Brain microvascular endothelial cell (primary cell): ENCODE measurements around the gene CNTNAP2.

Experiments
- DNase-seq: peaks from one replicate; pipeline ENCODE4 v3.0.0-alpha.2; 2020
- H3K27ac ChIP-seq: fragments of 250-450 bp; sonication (Bioruptor Pico); 2 replicates; pipeline ENCODE4 v1.5.1; 2020; ENCODE audit warnings: mild to moderate bottlenecking, moderate library complexity
- H3K27me3 ChIP-seq: fragments of 250-450 bp; sonication (Bioruptor Pico); replicated peaks from 2 replicates; pipeline ENCODE4 v1.5.1; 2020; ENCODE audit warnings: mild to moderate bottlenecking
- H3K36me3 ChIP-seq: fragments of 250-450 bp; sonication (Bioruptor Pico); replicated peaks from 2 replicates; pipeline ENCODE4 v1.5.1; 2020; ENCODE audit warnings: mild to moderate bottlenecking
- H3K4me3 ChIP-seq: 2 replicates; pipeline ENCODE4 v1.5.1; 2011; ENCODE audit warnings: low read depth, mild to moderate bottlenecking, control low read depth, low read length, moderate library complexity
- CTCF ChIP-seq: IDR thresholded peaks from 2 replicates; pipeline ENCODE4 v1.5.1; 2011; ENCODE audit warnings: low read depth, mild to moderate bottlenecking, moderate library complexity, low read length, control low read depth, inconsistent platforms; ENCODE audit errors: missing control alignments
- in situ Hi-C: cut with HindIII; loops from 2 replicates; pipeline ENCODE4 v1.10.0; 2017; ENCODE audit warnings: low sequenced_read_pairs, low pct_ligation_motif_present

CNTNAP2 gene

GRCh38 chr7:148022832-148023231, 1906.2 kb downstream of the CNTNAP2 start:
- no peak overlapping the region for H3K4me3 ChIP-seq
- in situ Hi-C loops: no loop called here
- H3K27me3 ChIP-seq: no peaks in the 10 kb centered on the region
- TF ChIP-seq CTCF: no peak
- no peaks in the 10 kb centered on the region for H3K36me3 ChIP-seq
- no peak for DNase-seq
- no peak overlapping the region for H3K27ac ChIP-seq

- Histone ChIP-seq H3K4me3 (no peak overlapping the region), H3K27ac (no peak overlapping the region), H3K36me3 (no peaks in the 10 kb centered on the region), H3K27me3 (no peaks in the 10 kb centered on the region)
- TF ChIP-seq CTCF: no peak
- in situ Hi-C loops: no loop called here
- DNase-seq: no peak
Measured at GRCh38 chr7:148026713-148027112, 1910.1 kb downstream of the CNTNAP2 start.

- no peak for TF ChIP-seq CTCF
- Histone ChIP-seq H3K36me3 (no peaks in the 10 kb centered on the region), H3K27ac (no peak overlapping the region), H3K27me3 (no peaks in the 10 kb centered on the region), H3K4me3 (no peak overlapping the region)
- in situ Hi-C loops: no loop called here
- DNase-seq: no peak
Measured at GRCh38 chr7:148028165-148028564, 1911.6 kb downstream of the CNTNAP2 start.

- H3K27ac ChIP-seq: no peak overlapping the region
- no peaks in the 10 kb centered on the region for H3K27me3 ChIP-seq
- H3K4me3 ChIP-seq: no peak overlapping the region
- in situ Hi-C loops: no loop called here
- no peak for TF ChIP-seq CTCF
- no peaks in the 10 kb centered on the region for H3K36me3 ChIP-seq
- no peak for DNase-seq
Measured at GRCh38 chr7:148031019-148031418, 1914.4 kb downstream of the CNTNAP2 start.

GRCh38 chr7:148031811-148032210, 1915.2 kb downstream of the CNTNAP2 start:
- TF ChIP-seq CTCF: no peak

GRCh38 chr7:148035950-148036349, 1919.3 kb downstream of the CNTNAP2 start:
- TF ChIP-seq CTCF: no peak
- in situ Hi-C loops: no loop called here
- H3K27ac ChIP-seq: no peak overlapping the region

More at GRCh38 chr7:148031811-148032210, 1915.2 kb downstream of the CNTNAP2 start:
- H3K36me3 ChIP-seq: no peaks in the 10 kb centered on the region
- DNase-seq: no peak
- no peak overlapping the region for H3K4me3 ChIP-seq
- in situ Hi-C loops: no loop called here
- H3K27me3 ChIP-seq: no peaks in the 10 kb centered on the region
- no peak overlapping the region for H3K27ac ChIP-seq

More at GRCh38 chr7:148035950-148036349, 1919.3 kb downstream of the CNTNAP2 start:
- no peaks in the 10 kb centered on the region for H3K27me3 ChIP-seq
- H3K36me3 ChIP-seq: no peaks in the 10 kb centered on the region
- DNase-seq: no peak
- no peak overlapping the region for H3K4me3 ChIP-seq
